Spleen (tissue), 11 donors: ENCODE results near the gene ZBBX. TPM values are rescaled to one million over a fixed set of nuclear protein-coding genes. Genes with fewer than 3 reads are reported as not detected.

Source experiments
- DNase-seq: peaks from one replicate; pipeline ENCODE4 v3.0.0-alpha.2; 2020
- H3K27ac ChIP-seq, 8 donors: fragments of 200-600 bp; sonication (generic) in 7 of 8; 1 replicate in 4 of 8; 2 replicates in 4 of 8; pipeline versions ENCODE4 v1.5.0 to v1.8.0; 2016 to 2021; ENCODE audit warnings: inconsistent platforms in 4 of 8, mild to moderate bottlenecking in 4 of 8, moderate library complexity in 1 of 8
- H3K27me3 ChIP-seq, 7 donors: fragments of 200-600 bp; sonication (generic) in 6 of 7; replicated peaks in 1 of 7; 1 replicate in 4 of 7; 2 replicates in 3 of 7; pipeline versions ENCODE4 v1.5.0 to v1.8.0; 2016 to 2021; ENCODE audit warnings: inconsistent platforms in 3 of 7, mild to moderate bottlenecking in 1 of 7
- H3K36me3 ChIP-seq, 6 donors: fragments of 200-600 bp; sonication (generic) in 5 of 6; 1 replicate in 4 of 6; 2 replicates in 2 of 6; pipeline versions ENCODE4 v1.5.0 to v1.8.0; 2016 to 2021; ENCODE audit warnings: inconsistent platforms in 2 of 6
- H3K4me1 ChIP-seq, 6 donors: fragments of 200-600 bp; sonication (generic) in 5 of 6; 1 replicate in 3 of 6; 2 replicates in 3 of 6; pipeline versions ENCODE4 v1.5.0 to v1.8.0; 2016 to 2021; ENCODE audit warnings: inconsistent platforms in 3 of 6
- H3K4me3 ChIP-seq, 8 donors: fragments of 200-600 bp; sonication (generic) in 7 of 8; 1 replicate in 4 of 8; 2 replicates in 4 of 8; pipeline versions ENCODE4 v1.5.0 to v1.8.0; 2016 to 2021; ENCODE audit warnings: inconsistent platforms in 4 of 8, mild to moderate bottlenecking in 4 of 8, moderate library complexity in 2 of 8
- H3K9me3 ChIP-seq, 8 donors: fragments of 200-600 bp; sonication (generic) in 7 of 8; 1 replicate in 4 of 8; 2 replicates in 4 of 8; pipeline versions ENCODE4 v1.5.0 to v1.8.0; 2016 to 2021; ENCODE audit warnings: inconsistent platforms in 4 of 8
- CTCF ChIP-seq, 11 experiments: fragments of 200-600 bp in 7 of 11; fragments of 450-650 bp in 4 of 11; sonication (generic) in 4 of 11; IDR thresholded peaks in 8 of 11; conservative IDR thresholded peaks in 3 of 11; 1 replicate in 7 of 11; 2 replicates in 4 of 11; pipeline versions ENCODE4 v1.4.0 to v1.8.0; 2016 to 2021; ENCODE audit warnings: antibody characterized with exemption in 11 of 11, inconsistent platforms in 4 of 11, mild to moderate bottlenecking in 1 of 11
- POLR2A ChIP-seq, 3 donors: fragments of 450-650 bp; IDR thresholded peaks; one replicate each; pipeline ENCODE4 v1.5.1; 2017; ENCODE audit warnings: antibody characterized with exemption in 3 of 3, mild to moderate bottlenecking in 1 of 3
- POLR2AphosphoS5 ChIP-seq, 3 donors: sonication (generic); formaldehyde crosslinking; IDR thresholded peaks; one replicate each; pipeline ENCODE4 v1.5.1; 2017; ENCODE audit warnings: antibody characterized with exemption in 3 of 3
- WGBS, 5 donors: extraction: QIAGEN DNeasy Blood & Tissue Kit in 3 of 5; methylation state at CpG; one replicate each; pipeline versions ENCODE4 v1.1.5 to v1.1.7; 2013 to 2018; 5-methylcytosine and 5-hydroxymethylcytosine counted together
- intact Hi-C: fragments of 100-400 bp; cut with DNase I; formaldehyde crosslinking; loops from one replicate; pipeline ENCODE4 v1.15.0; 2023; ENCODE audit warnings: low total_unique reads
- polyA plus RNA-seq, 3 donors: library from polyadenylated mRNA; stranded (reverse); fragments of 200-250 nt; gene quantifications; one replicate each; pipeline ENCODE4 v1.2.1, GENCODE V29; 2013
- total RNA-seq, 7 donors: library from RNA; depleted of rRNA in 3 of 7; stranded (reverse); fragments of >200 nt in 3 of 7; fragmentation: NEBNext Ultra II Directional in 4 of 7; extraction: Animal tissue kit (Norgen Biotek cat#: 25700) in 4 of 7; gene quantifications; one replicate each; pipeline versions ENCODE4 v1.1.0 to v1.2.1, GENCODE V29; 2016 to 2021
- donor health status: healthy with polysubstance abuse.
- donor health status: DM: no; HTN: no; CAD: no; lungs with moderate emphysema.
- donor health status: DM: no; HTN: no; CAD: no.
- donor health status: Bipolar disorder and iron deficiency.
- donor health status: healthy.
- donor health status: DM: no; HTN: no; CAD: no.
- donor health status: DM: yes; HTN: yes; CAD: no.

Gene ZBBX
- total and polyA plus RNA-seq, 10 donors = 0.46 TPM; not detected in 9

- TF ChIP-seq CTCF (IDR thresholded peaks at IDR 0.05 in 8 of 11, conservative IDR thresholded peaks at IDR 0.05 in 3 of 11) = no peak
- TF ChIP-seq POLR2A (IDR thresholded peaks at IDR 0.05) = no peak
- no peak for TF ChIP-seq POLR2AphosphoS5 (IDR thresholded peaks at IDR 0.05)
- 12 to 35% (median 26%) methylated on average over 2 of the region's 2 CpGs for WGBS, 5 donors
Measured at GRCh38 chr3:167318306-167318705, 61.8 kb downstream of the ZBBX start.

GRCh38 chr3:167306319-167306718 is 73.8 kb downstream of the ZBBX start:
- WGBS, 5 donors = 61 to 79% (median 69%) methylated on average over 1 of the region's 1 CpG
- intact Hi-C loops = no loop called here
- Histone ChIP-seq H3K36me3 (no peaks in the 10 kb centered on the region), H3K4me3 (no peak overlapping the region), H3K27me3 (no peaks in the 10 kb centered on the region), H3K27ac (no peak overlapping the region), H3K4me1 (no peaks in the 10 kb centered on the region), H3K9me3 (peaks cover 0 to 10% (median 0%) of the 10 kb centered on the region in 8 donors)
- TF ChIP-seq POLR2AphosphoS5 (IDR thresholded peaks at IDR 0.05) (no peak), CTCF (IDR thresholded peaks at IDR 0.05 in 8 of 11, conservative IDR thresholded peaks at IDR 0.05 in 3 of 11) (no peak), POLR2A (IDR thresholded peaks at IDR 0.05) (no peak)
- no peak for DNase-seq

More at GRCh38 chr3:167318306-167318705, 61.8 kb downstream of the ZBBX start:
- no peak for DNase-seq
- Histone ChIP-seq H3K27me3 (no peaks in the 10 kb centered on the region), H3K36me3 (no peaks in the 10 kb centered on the region), H3K27ac (no peak overlapping the region), H3K4me3 (no peak overlapping the region), H3K9me3 (no peaks in the 10 kb centered on the region), H3K4me1 (no peaks in the 10 kb centered on the region)
- intact Hi-C loops = no loop called here

- Histone ChIP-seq H3K27ac (no peak overlapping the region), H3K4me1 (no peaks in the 10 kb centered on the region), H3K9me3 (peaks cover 0 to 10% (median 0%) of the 10 kb centered on the region in 8 donors), H3K36me3 (no peaks in the 10 kb centered on the region), H3K27me3 (no peaks in the 10 kb centered on the region), H3K4me3 (no peak overlapping the region)
- WGBS, 5 donors = 0 to 38% (median 2%) methylated on average over 1 of the region's 1 CpG
- intact Hi-C loops = no loop called here
- DNase-seq = no peak
- TF ChIP-seq CTCF (IDR thresholded peaks at IDR 0.05 in 8 of 11, conservative IDR thresholded peaks at IDR 0.05 in 3 of 11) = no peak
- TF ChIP-seq POLR2AphosphoS5 (IDR thresholded peaks at IDR 0.05) = no peak
- TF ChIP-seq POLR2A (IDR thresholded peaks at IDR 0.05) = no peak
Measured at GRCh38 chr3:167305340-167305890, 74.7 kb downstream of the ZBBX start.

GRCh38 chr3:167304077-167304476 is 76.0 kb downstream of the ZBBX start:
- no peak overlapping the region for H3K27ac ChIP-seq
- H3K9me3 ChIP-seq = peaks cover 0 to under 1% (median 0%) of the 10 kb centered on the region in 8 donors
- H3K27me3 ChIP-seq = no peaks in the 10 kb centered on the region
- no peaks in the 10 kb centered on the region for H3K4me1 ChIP-seq
- no peak overlapping the region for H3K4me3 ChIP-seq
- DNase-seq = no peak
- WGBS, 5 donors = 52 to 75% (median 71%) methylated on average over 3 of the region's 3 CpGs
- intact Hi-C loops = no loop called here
- TF ChIP-seq POLR2A (IDR thresholded peaks at IDR 0.05) = no peak
- no peak for TF ChIP-seq CTCF (IDR thresholded peaks at IDR 0.05 in 8 of 11, conservative IDR thresholded peaks at IDR 0.05 in 3 of 11)
- TF ChIP-seq POLR2AphosphoS5 (IDR thresholded peaks at IDR 0.05) = no peak
- H3K36me3 ChIP-seq = no peaks in the 10 kb centered on the region
